Activated CD4-positive, alpha-beta T cell treated with anti-CD3 and anti-CD28 coated beads, Interleukin-2, Interleukin-6, amounts not matched to agents 100 ng/mL and 50 ng/mL, durations not matched to agents 16 hours and 8 hours (primary cell): ENCODE results near the gene ECD.

ENCODE experiments used
- DNase-seq: peaks from one replicate; pipeline ENCODE4 v3.0.0-alpha.2; 2020

Gene ECD

GRCh38 chr10:73096041-73096448 lies 71.8 kb downstream of the ECD start:
- peak; percentile 81 for DNase-seq

GRCh38 chr10:73095481-73096021 lies 72.3 kb downstream of the ECD start:
- peak; percentile 52 for DNase-seq

- no peak for DNase-seq
Measured at GRCh38 chr10:73094986-73095480, 72.8 kb downstream of the ECD start.

- no peak for DNase-seq
Measured at GRCh38 chr10:73093922-73094850, 73.6 kb downstream of the ECD start.

GRCh38 chr10:73092830-73093229 lies 75.0 kb downstream of the ECD start:
- DNase-seq, result no peak

GRCh38 chr10:73088304-73088703 lies 79.5 kb downstream of the ECD start:
- DNase-seq, result no peak

GRCh38 chr10:73086816-73087215 lies 81.0 kb downstream of the ECD start:
- DNase-seq, result no peak

GRCh38 chr10:73084209-73084608 lies 83.6 kb downstream of the ECD start:
- DNase-seq, result no peak
